Right ventricle myocardium inferior (tissue), 1 donor: ENCODE data around the gene SHISAL2A. TPM values are rescaled to one million over a fixed set of nuclear protein-coding genes. Genes with fewer than 3 reads are reported as not detected.
A peak's percentile ranks its signal among the peaks of the same experiment; 100 is the strongest.

Experiments
- ATAC-seq: fragments of 200-7000 bp; cut with Tn5 transposase; one replicate; pipeline ENCODE4 v1.9.1; 2020; ENCODE audit warnings: mild to moderate bottlenecking, moderate library complexity
- DNase-seq: peaks from one replicate; pipeline ENCODE4 v3.0.0; 2021; ENCODE audit errors: missing footprints
- intact Hi-C: fragments of 100-400 bp; cut with DNase I; formaldehyde crosslinking; loops from one replicate; pipeline ENCODE4 v1.11.0; 2022
- total RNA-seq: library from RNA; stranded (reverse); fragmentation: NEBNext Ultra II Directional; extraction: Animal tissue kit (Norgen Biotek cat#: 25700); gene quantifications from one replicate; pipeline ENCODE4 v1.2.1, GENCODE V29; 2021
- donor health status: DM: no; HTN: yes; CAD: no; lungs with severe emphysema.

The SHISAL2A gene
- total RNA-seq, 1 donor from 2014 or later: not detected

DNA sequence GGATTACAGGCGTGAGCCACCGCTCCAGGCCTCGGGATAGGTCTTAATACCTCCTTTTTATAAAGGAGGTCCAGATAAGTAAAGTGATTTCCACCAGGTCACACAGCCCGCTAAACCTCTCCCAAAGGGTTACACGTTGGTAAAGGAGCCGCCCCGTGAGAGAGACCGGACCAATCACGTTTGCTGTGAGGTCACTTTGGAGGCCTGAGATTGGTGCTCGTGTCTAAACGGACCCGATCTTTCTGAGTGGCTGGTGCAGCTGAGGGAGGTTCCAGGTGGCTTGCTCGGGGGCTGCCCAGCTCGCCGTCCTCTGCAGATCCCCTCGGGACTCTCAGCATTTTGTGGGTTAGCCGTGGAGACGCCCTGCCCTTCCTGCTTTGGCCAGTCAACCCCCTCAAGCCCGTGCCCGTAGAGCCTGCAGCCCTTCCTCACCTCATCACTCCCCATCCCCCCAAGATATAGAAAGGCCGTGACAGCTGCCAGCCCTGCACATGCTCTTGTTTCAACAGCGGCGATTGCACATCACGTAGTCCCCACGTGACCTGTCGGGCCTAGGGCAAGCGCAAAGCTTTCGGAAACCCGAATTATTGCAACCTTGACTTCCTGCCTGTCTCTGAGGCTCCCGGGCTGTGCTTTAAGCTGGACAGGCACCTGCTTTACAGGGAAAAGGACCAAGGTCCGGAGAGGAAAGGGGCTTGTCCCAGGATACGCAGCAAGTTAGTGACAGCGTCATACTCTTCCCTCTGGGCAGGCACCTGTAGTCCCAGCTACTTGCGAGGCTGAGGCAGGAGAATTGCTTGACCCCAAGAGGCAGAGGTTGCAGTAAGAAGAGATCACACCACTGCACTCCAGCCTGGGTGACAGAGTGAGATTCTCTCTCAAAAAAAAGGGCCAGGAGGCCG lies 70.2 kb downstream of the SHISAL2A start:
- peak; percentile 90 for ATAC-seq
- intact Hi-C loops: loop anchor here (5.0 to 10.0 kb wide), 3 partner anchors 44 to 472 kb away; partner anchors contain the start of gene CC2D1B
- peak; percentile 94 for DNase-seq

- intact Hi-C loops: loop anchor here (10.0 kb wide), 1 partner anchor 469 kb away; no protein-coding TSS in a partner anchor
- DNase-seq: no peak
- no peak for ATAC-seq
Observed at GRCh38 chr1:52706136-52706670, 73.2 kb downstream of the SHISAL2A start.

Other genes with a start within 250 kb of the SHISAL2A start
- gene ORC1, start 228.7 kb upstream of the SHISAL2A start, total RNA-seq: 0.46 TPM
- gene PRPF38A, start 228.6 kb upstream of the SHISAL2A start, total RNA-seq: 18.9 TPM
- 32.7 TPM for gene TUT4, start 80.1 kb upstream of the SHISAL2A start, total RNA-seq
- 4.7 TPM for gene GPX7, start 30.8 kb upstream of the SHISAL2A start, total RNA-seq
- 21.6 TPM for gene COA7, start 65.2 kb downstream of the SHISAL2A start, total RNA-seq
- 74.0 TPM for gene ZYG11B, start 93.3 kb downstream of the SHISAL2A start, total RNA-seq
- gene ZYG11A, start 209.6 kb downstream of the SHISAL2A start, total RNA-seq: not detected